Ishikawa (cell line): ENCODE measurements around the gene RFX2.

Source experiments
- CEBPB ChIP-seq: IDR thresholded peaks from 2 replicates; pipeline ENCODE4 v1.6.1; 2012
- CREB1 ChIP-seq: IDR thresholded peaks from 2 replicates; pipeline ENCODE4 v1.6.1; 2012; ENCODE audit warnings: low read depth
- EGR1 ChIP-seq: IDR thresholded peaks from 2 replicates; pipeline ENCODE4 v1.6.1; 2012
- EP300 ChIP-seq: IDR thresholded peaks from 2 replicates; pipeline ENCODE4 v1.6.1; 2012; ENCODE audit warnings: borderline replicate concordance
- FOXM1 ChIP-seq: IDR thresholded peaks from 2 replicates; pipeline ENCODE4 v1.6.1; 2012; ENCODE audit warnings: low read depth, borderline replicate concordance
- MAX ChIP-seq: IDR thresholded peaks from 2 replicates; pipeline ENCODE4 v1.6.1; 2012
- NFIC ChIP-seq: IDR thresholded peaks from 2 replicates; pipeline ENCODE4 v1.6.1; 2012
- RAD21 ChIP-seq: IDR thresholded peaks from 2 replicates; pipeline ENCODE4 v1.6.1; 2012; ENCODE audit warnings: low read depth
- TAF1 ChIP-seq: IDR thresholded peaks from 2 replicates; pipeline ENCODE4 v1.6.1; 2012; ENCODE audit warnings: low read depth, mild to moderate bottlenecking
- TCF12 ChIP-seq: IDR thresholded peaks from 2 replicates; pipeline ENCODE4 v1.6.1; 2012; ENCODE audit warnings: low read depth
- TEAD4 ChIP-seq: IDR thresholded peaks from 2 replicates; pipeline ENCODE4 v1.6.1; 2012
- USF1 ChIP-seq: IDR thresholded peaks from 2 replicates; pipeline ENCODE4 v1.6.1; 2012
- YY1 ChIP-seq: IDR thresholded peaks from 2 replicates; pipeline ENCODE4 v1.6.1; 2012; ENCODE audit warnings: low read depth
- ZBTB7A ChIP-seq: IDR thresholded peaks from 2 replicates; pipeline ENCODE4 v1.6.1; 2012; ENCODE audit warnings: low read depth
- TF ChIP-seq, protein P1 (sequence below): IDR thresholded peaks from 2 replicates; pipeline ENCODE4 v1.6.1; 2012; ENCODE audit warnings: low read depth, mild to moderate bottlenecking

The RFX2 gene

DNA sequence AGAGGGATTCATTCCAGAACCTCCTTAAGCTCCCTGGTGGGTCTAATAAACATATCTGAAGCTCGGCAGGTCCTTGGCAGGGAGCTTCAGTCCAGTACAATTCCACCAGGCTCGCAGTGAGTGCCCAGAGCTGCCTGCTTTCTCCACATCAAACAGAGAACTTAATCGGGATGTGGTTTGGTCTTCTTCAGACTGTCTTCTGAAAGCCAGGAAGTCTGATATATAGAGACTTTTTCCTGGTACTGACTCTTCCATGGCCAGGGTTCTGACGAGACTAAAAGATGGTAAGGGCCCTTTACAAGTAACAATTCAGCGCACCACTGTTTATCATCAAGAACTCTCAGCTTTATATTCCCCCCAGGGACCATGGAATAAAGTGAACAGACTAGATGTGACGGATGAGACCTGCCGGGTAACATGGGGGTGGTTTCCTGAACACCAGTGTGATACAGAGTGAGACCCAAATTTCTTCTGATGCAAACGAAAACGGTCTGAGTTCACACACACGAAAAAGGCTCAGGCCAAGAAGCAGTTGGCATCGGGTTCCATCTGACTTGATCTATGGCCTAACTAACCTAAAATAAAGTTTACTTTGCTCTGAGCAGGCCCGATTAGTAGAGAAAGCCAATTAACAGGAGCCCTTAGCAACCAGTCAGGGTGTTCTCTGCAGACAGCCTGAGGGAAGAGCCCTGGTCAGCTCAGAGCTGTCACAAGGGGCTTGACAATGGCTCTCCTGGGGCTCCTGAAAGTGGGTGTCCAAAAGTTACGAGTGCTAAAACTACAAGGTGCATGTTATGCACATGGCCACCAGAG, 161.3 kb downstream of the RFX2 start:
- TF ChIP-seq TEAD4, result no peak
- no peak for TF ChIP-seq CREB1
- no peak for TF ChIP-seq FOXM1
- TF ChIP-seq TAF1, result no peak
- no peak for TF ChIP-seq YY1
- no peak for TF ChIP-seq TCF12
- TF ChIP-seq MAX, result no peak
- TF ChIP-seq ZBTB7A, result no peak
- no peak for TF ChIP-seq USF1
- no peak for TF ChIP-seq EP300
- no peak for TF ChIP-seq RAD21
- TF ChIP-seq NFIC, result no peak
- no peak for TF ChIP-seq EGR1
- no peak for TF ChIP-seq CEBPB

DNA sequence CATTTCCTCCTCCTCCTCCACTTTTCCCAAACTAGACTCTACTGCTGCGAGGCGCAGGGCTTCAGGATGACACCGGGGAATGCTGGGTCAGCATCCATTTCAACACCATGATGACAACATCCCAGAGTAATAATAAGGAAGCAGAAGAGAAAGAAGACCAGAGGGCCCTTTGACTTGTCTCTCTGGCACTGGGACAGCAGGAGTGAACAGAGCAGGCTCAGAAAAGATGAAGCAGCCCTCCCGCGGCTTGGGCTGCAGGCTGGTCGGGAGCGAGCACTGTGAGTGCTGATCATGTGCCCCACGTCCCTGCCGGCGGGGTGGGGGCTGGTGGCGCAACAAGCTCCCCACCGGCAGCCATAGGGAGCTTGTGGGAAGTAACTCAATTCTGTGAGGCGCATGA, 162.9 kb downstream of the RFX2 start:
- no peak for TF ChIP-seq TAF1
- no peak for TF ChIP-seq TEAD4
- TF ChIP-seq USF1, result no peak
- no peak for TF ChIP-seq MAX
- TF ChIP-seq EGR1, result no peak
- TF ChIP-seq RAD21, result no peak
- no peak for TF ChIP-seq FOXM1
- TF ChIP-seq ZBTB7A, result no peak

DNA sequence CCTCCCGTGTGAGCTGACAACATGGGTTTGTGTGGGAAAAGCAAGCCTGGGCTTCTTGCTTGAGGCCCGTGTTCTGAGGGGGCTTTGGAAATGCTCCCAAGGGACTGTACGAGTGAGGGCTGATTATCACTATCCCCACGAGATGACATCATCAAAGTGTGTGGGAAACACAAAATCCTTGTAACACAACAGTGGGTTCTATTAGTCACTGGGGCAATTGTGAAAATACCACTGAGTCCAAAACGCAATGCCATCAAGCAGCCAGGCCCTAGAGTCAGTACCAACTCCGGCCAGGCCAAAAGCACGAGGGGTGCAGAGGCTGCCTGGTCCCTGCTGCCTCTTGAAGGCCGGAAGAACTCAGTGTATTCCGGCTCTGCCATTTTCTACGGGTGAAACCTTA, 166.7 kb downstream of the RFX2 start:
- TF ChIP-seq EGR1 (no peak), YY1 (no peak), CEBPB (no peak), FOXM1 (no peak), RAD21 (no peak), TCF12 (no peak), TAF1 (no peak), CREB1 (no peak), TEAD4 (no peak), USF1 (no peak), MAX (no peak), ZBTB7A (no peak), NFIC (no peak), EP300 (no peak)
- TF ChIP-seq, protein P1, sequence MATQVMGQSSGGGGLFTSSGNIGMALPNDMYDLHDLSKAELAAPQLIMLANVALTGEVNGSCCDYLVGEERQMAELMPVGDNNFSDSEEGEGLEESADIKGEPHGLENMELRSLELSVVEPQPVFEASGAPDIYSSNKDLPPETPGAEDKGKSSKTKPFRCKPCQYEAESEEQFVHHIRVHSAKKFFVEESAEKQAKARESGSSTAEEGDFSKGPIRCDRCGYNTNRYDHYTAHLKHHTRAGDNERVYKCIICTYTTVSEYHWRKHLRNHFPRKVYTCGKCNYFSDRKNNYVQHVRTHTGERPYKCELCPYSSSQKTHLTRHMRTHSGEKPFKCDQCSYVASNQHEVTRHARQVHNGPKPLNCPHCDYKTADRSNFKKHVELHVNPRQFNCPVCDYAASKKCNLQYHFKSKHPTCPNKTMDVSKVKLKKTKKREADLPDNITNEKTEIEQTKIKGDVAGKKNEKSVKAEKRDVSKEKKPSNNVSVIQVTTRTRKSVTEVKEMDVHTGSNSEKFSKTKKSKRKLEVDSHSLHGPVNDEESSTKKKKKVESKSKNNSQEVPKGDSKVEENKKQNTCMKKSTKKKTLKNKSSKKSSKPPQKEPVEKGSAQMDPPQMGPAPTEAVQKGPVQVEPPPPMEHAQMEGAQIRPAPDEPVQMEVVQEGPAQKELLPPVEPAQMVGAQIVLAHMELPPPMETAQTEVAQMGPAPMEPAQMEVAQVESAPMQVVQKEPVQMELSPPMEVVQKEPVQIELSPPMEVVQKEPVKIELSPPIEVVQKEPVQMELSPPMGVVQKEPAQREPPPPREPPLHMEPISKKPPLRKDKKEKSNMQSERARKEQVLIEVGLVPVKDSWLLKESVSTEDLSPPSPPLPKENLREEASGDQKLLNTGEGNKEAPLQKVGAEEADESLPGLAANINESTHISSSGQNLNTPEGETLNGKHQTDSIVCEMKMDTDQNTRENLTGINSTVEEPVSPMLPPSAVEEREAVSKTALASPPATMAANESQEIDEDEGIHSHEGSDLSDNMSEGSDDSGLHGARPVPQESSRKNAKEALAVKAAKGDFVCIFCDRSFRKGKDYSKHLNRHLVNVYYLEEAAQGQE, result no peak
